Measurements from ENCODE around the gene S100A1.

Gene S100A1

GRCh38 chr1:153659656-153660055 lies 31.4 kb downstream of the S100A1 start:
- no peak for DNase-seq (ENCODE audit: low spot score)
- no peak for ATAC-seq (ENCODE audit: low read depth)
- no peak overlapping the region for H3K4me3 ChIP-seq (ENCODE audit: severe bottlenecking)
- H3K36me3 ChIP-seq (ENCODE audit: low read depth): peaks cover 52% of the 10 kb centered on the region
- H3K27me3 ChIP-seq (ENCODE audit: insufficient read depth, poor library complexity, severe bottlenecking): no peaks in the 10 kb centered on the region
- H3K4me1 ChIP-seq (ENCODE audit: insufficient read depth, poor library complexity, severe bottlenecking): no peaks in the 10 kb centered on the region
- no peak for TF ChIP-seq CTCF (IDR thresholded peaks at IDR 0.05; ENCODE audit: poor library complexity, severe bottlenecking)
- H3K9me3 ChIP-seq (ENCODE audit: severe bottlenecking): no peaks in the 10 kb centered on the region
- peak overlapping the region; percentile 55 for H3K27ac ChIP-seq (ENCODE audit: poor library complexity, severe bottlenecking)

GRCh38 chr1:153661111-153661708 lies 33.0 kb downstream of the S100A1 start:
- Histone ChIP-seq H3K9me3 (ENCODE audit: severe bottlenecking) (no peaks in the 10 kb centered on the region), H3K27me3 (ENCODE audit: insufficient read depth, poor library complexity, severe bottlenecking) (no peaks in the 10 kb centered on the region), H3K4me3 (ENCODE audit: severe bottlenecking) (no peak overlapping the region), H3K4me1 (ENCODE audit: insufficient read depth, poor library complexity, severe bottlenecking) (no peaks in the 10 kb centered on the region), H3K27ac (ENCODE audit: poor library complexity, severe bottlenecking) (no peak overlapping the region), H3K36me3 (ENCODE audit: low read depth) (peaks cover 67% of the 10 kb centered on the region)
- ATAC-seq (ENCODE audit: low read depth): no peak
- TF ChIP-seq CTCF (IDR thresholded peaks at IDR 0.05; ENCODE audit: poor library complexity, severe bottlenecking): no peak
- DNase-seq (ENCODE audit: low spot score): no peak

GRCh38 chr1:153662269-153662668 lies 34.0 kb downstream of the S100A1 start:
- no peak for ATAC-seq (ENCODE audit: low read depth)
- no peaks in the 10 kb centered on the region for H3K4me1 ChIP-seq (ENCODE audit: insufficient read depth, poor library complexity, severe bottlenecking)
- no peak overlapping the region for H3K4me3 ChIP-seq (ENCODE audit: severe bottlenecking)
- H3K9me3 ChIP-seq (ENCODE audit: severe bottlenecking): no peaks in the 10 kb centered on the region
- no peak overlapping the region for H3K27ac ChIP-seq (ENCODE audit: poor library complexity, severe bottlenecking)
- no peaks in the 10 kb centered on the region for H3K27me3 ChIP-seq (ENCODE audit: insufficient read depth, poor library complexity, severe bottlenecking)
- TF ChIP-seq CTCF (IDR thresholded peaks at IDR 0.05; ENCODE audit: poor library complexity, severe bottlenecking): no peak
- H3K36me3 ChIP-seq (ENCODE audit: low read depth): peaks cover 78% of the 10 kb centered on the region
- DNase-seq (ENCODE audit: low spot score): no peak

- no peak overlapping the region for H3K27ac ChIP-seq (ENCODE audit: poor library complexity, severe bottlenecking)
These were observed 35.0 kb downstream of the S100A1 start for GRCh38 chr1:153663211-153663610.

More at GRCh38 chr1:153663211-153663610, 35.0 kb downstream of the S100A1 start:
- no peak overlapping the region for H3K4me3 ChIP-seq (ENCODE audit: severe bottlenecking)
- H3K27me3 ChIP-seq (ENCODE audit: insufficient read depth, poor library complexity, severe bottlenecking): no peaks in the 10 kb centered on the region
- ATAC-seq (ENCODE audit: low read depth) (no peak), DNase-seq (ENCODE audit: low spot score) (no peak)
- no peaks in the 10 kb centered on the region for H3K4me1 ChIP-seq (ENCODE audit: insufficient read depth, poor library complexity, severe bottlenecking)
- H3K9me3 ChIP-seq (ENCODE audit: severe bottlenecking): no peaks in the 10 kb centered on the region
- no peak for TF ChIP-seq CTCF (IDR thresholded peaks at IDR 0.05; ENCODE audit: poor library complexity, severe bottlenecking)
- H3K36me3 ChIP-seq (ENCODE audit: low read depth): peaks cover 87% of the 10 kb centered on the region
